HepG2 (cell line): ENCODE measurements around the gene GLRB. TPM values are rescaled to one million over a fixed set of nuclear protein-coding genes. Genes with fewer than 3 reads are reported as not detected.
A peak's percentile ranks its signal among the peaks of the same experiment; 100 is the strongest.

Source experiments
- ARID2 ChIP-seq: sonication (generic); formaldehyde crosslinking; IDR thresholded peaks from 2 replicates; pipeline ENCODE4 v1.8.1; 2022; ENCODE audit warnings: mild to moderate bottlenecking, missing genetic modification reagents, borderline replicate concordance
- EHMT2 ChIP-seq: fragments of 200-600 bp; sonication (generic); IDR thresholded peaks from 2 replicates; pipeline ENCODE4 v1.7.0; 2017; ENCODE audit warnings: antibody characterized with exemption, low read depth, low read length, borderline replicate concordance
- FLYWCH1 ChIP-seq: sonication (generic); formaldehyde crosslinking; IDR thresholded peaks from 2 replicates; pipeline ENCODE4 v1.8.1; 2023; ENCODE audit warnings: mild to moderate bottlenecking, missing genetic modification reagents
- KDM4B ChIP-seq: sonication (generic); formaldehyde crosslinking; IDR thresholded peaks from 2 replicates; pipeline ENCODE4 v1.4.0; 2020; ENCODE audit warnings: missing genetic modification reagents
- MLXIP ChIP-seq: sonication (generic); formaldehyde crosslinking; IDR thresholded peaks from 2 replicates; pipeline ENCODE4 v1.9.0; 2021; ENCODE audit warnings: missing genetic modification reagents, borderline replicate concordance
- MTA1 ChIP-seq: sonication (generic); formaldehyde crosslinking; IDR thresholded peaks from 2 replicates; pipeline ENCODE4 v1.4.0; 2020; ENCODE audit warnings: missing genetic modification reagents, mild to moderate bottlenecking, borderline replicate concordance
- RARG ChIP-seq: sonication (generic); formaldehyde crosslinking; IDR thresholded peaks from 2 replicates; pipeline ENCODE4 v1.4.0; 2020; ENCODE audit warnings: low read depth, mild to moderate bottlenecking, missing genetic modification reagents
- RBFOX2 ChIP-seq: fragments of 200-400 bp; formaldehyde crosslinking; IDR thresholded peaks from 2 replicates; pipeline ENCODE4 v1.6.1; 2017; ENCODE audit warnings: low read depth, mild to moderate bottlenecking, low read length
- YEATS2 ChIP-seq: sonication (generic); formaldehyde crosslinking; IDR thresholded peaks from 2 replicates; pipeline ENCODE4 v1.4.0; 2020; ENCODE audit warnings: missing genetic modification reagents, borderline replicate concordance
- ZBTB46 ChIP-seq: sonication (generic); formaldehyde crosslinking; IDR thresholded peaks from 2 replicates; pipeline ENCODE4 v1.4.0; 2020; ENCODE audit warnings: mild to moderate bottlenecking, missing genetic modification reagents, borderline replicate concordance
- ZBTB7B ChIP-seq: sonication (generic); formaldehyde crosslinking; IDR thresholded peaks from 2 replicates; pipeline ENCODE4 v1.4.0; 2020; ENCODE audit warnings: missing genetic modification reagents
- ZNF263 ChIP-seq: sonication (generic); formaldehyde crosslinking; IDR thresholded peaks from 2 replicates; pipeline ENCODE4 v1.4.0; 2020; ENCODE audit warnings: missing genetic modification reagents
- ZNF550 ChIP-seq: sonication (generic); formaldehyde crosslinking; IDR thresholded peaks from 2 replicates; pipeline ENCODE4 v1.4.0; 2020; ENCODE audit warnings: mild to moderate bottlenecking, missing genetic modification reagents, borderline replicate concordance
- ZNF597 ChIP-seq: sonication (generic); formaldehyde crosslinking; IDR thresholded peaks from 2 replicates; pipeline ENCODE4 v1.5.0; 2020; ENCODE audit warnings: missing genetic modification reagents
- ZNF644 ChIP-seq: IDR thresholded peaks from 2 replicates; pipeline ENCODE4 v1.6.1; 2016; ENCODE audit warnings: low read depth
- ZNF652 ChIP-seq: IDR thresholded peaks from 2 replicates; pipeline ENCODE4 v1.6.1; 2016; ENCODE audit warnings: low read depth, borderline replicate concordance
- polyA plus RNA-seq, 8 experiments: library from polyadenylated mRNA; depleted of rRNA in 3 of 8; stranded (reverse) in 7 of 8; unstranded in 1 of 8; fragments of >200 nt; fragmentation: Illumina TruSeq in 4 of 8; extraction: Trizol in 4 of 8; gene quantifications; 2 replicates each; pipeline versions ENCODE4 v1.2.1 to v1.2.3, GENCODE V29; 2011 to 2016; ENCODE audit warnings: low read depth in 4 of 8, missing spikeins in 1 of 8, mixed read lengths in 1 of 8; ENCODE audit not compliant: insufficient read depth in 1 of 8
- total RNA-seq, 5 experiments: library from RNA; depleted of rRNA; stranded (reverse); fragments of >200 nt; fragmentation: Illumina TruSeq; extraction: Trizol; gene quantifications; 2 replicates each; pipeline ENCODE4 v1.2.3, GENCODE V29; 2016; ENCODE audit warnings: low read depth in 1 of 5
- TF ChIP-seq, protein P1 (sequence below): sonication (generic); formaldehyde crosslinking; IDR thresholded peaks from 2 replicates; pipeline ENCODE4 v1.8.0; 2022; ENCODE audit warnings: missing genetic modification reagents, mild to moderate bottlenecking, inconsistent platforms, borderline replicate concordance
- TF ChIP-seq, protein P2 (sequence below): sonication (generic); formaldehyde crosslinking; IDR thresholded peaks from 2 replicates; pipeline ENCODE4 v1.5.0; 2020; ENCODE audit warnings: mild to moderate bottlenecking, missing genetic modification reagents
- TF ChIP-seq, protein P3 (sequence below): sonication (generic); formaldehyde crosslinking; IDR thresholded peaks from 2 replicates; pipeline ENCODE4 v1.4.0; 2020; ENCODE audit warnings: missing genetic modification reagents

Gene GLRB
- total and polyA plus RNA-seq, 2 of the 13 experiments (the other 11 are each of a cell fraction or from before 2014, with no cell fraction given) = 0.17 to 0.24 TPM

GRCh38 chr4:157220371-157220881 is 144.5 kb downstream of the GLRB start, which contains the start of gene GRIA2 (continued):
- TF ChIP-seq, protein P1, sequence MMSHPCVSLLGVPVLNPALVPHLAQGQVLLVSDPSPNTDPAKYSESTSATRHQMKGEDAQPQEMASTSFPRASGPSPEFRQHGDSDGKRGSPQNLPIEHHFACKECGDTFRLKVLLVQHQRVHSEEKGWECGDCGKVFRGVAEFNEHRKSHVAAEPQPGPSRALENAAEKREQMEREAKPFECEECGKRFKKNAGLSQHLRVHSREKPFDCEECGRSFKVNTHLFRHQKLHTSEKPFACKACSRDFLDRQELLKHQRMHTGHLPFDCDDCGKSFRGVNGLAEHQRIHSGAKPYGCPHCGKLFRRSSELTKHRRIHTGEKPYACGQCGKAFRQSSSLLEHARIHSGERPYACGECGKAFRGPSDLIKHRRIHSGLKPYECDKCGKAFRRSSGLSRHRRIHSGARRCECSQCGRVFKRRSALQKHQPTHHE (CRISPR knock-in tag) = no peak
- TF ChIP-seq MLXIP = no peak
- TF ChIP-seq MTA1 = no peak
- 0 out of 2 replicates have a peak, but pooled peaks have one; percentile 35 for TF ChIP-seq ZNF263
- no peak for TF ChIP-seq YEATS2 (CRISPR knock-in tag)
- TF ChIP-seq, protein P2, sequence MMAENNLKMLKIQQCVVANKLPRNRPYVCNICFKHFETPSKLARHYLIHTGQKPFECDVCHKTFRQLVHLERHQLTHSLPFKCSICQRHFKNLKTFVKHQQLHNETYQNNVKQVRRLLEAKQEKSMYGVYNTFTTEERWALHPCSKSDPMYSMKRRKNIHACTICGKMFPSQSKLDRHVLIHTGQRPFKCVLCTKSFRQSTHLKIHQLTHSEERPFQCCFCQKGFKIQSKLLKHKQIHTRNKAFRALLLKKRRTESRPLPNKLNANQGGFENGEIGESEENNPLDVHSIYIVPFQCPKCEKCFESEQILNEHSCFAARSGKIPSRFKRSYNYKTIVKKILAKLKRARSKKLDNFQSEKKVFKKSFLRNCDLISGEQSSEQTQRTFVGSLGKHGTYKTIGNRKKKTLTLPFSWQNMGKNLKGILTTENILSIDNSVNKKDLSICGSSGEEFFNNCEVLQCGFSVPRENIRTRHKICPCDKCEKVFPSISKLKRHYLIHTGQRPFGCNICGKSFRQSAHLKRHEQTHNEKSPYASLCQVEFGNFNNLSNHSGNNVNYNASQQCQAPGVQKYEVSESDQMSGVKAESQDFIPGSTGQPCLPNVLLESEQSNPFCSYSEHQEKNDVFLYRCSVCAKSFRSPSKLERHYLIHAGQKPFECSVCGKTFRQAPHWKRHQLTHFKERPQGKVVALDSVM (CRISPR knock-in tag) = no peak
- TF ChIP-seq ZBTB7B (CRISPR knock-in tag) = 0 out of 2 replicates have a peak, but pooled peaks have one; percentile 47
- peak; percentile 87; the same call in 1 of the 2 replicates for TF ChIP-seq EHMT2
- no peak for TF ChIP-seq RBFOX2
- no peak for TF ChIP-seq RARG
- TF ChIP-seq ZNF644 (CRISPR knock-in tag) = no peak
- TF ChIP-seq FLYWCH1 (CRISPR knock-in tag) = no peak
- TF ChIP-seq ZBTB46 (CRISPR knock-in tag) = no peak
- no peak for TF ChIP-seq ARID2 (CRISPR knock-in tag)
- TF ChIP-seq, protein P3, sequence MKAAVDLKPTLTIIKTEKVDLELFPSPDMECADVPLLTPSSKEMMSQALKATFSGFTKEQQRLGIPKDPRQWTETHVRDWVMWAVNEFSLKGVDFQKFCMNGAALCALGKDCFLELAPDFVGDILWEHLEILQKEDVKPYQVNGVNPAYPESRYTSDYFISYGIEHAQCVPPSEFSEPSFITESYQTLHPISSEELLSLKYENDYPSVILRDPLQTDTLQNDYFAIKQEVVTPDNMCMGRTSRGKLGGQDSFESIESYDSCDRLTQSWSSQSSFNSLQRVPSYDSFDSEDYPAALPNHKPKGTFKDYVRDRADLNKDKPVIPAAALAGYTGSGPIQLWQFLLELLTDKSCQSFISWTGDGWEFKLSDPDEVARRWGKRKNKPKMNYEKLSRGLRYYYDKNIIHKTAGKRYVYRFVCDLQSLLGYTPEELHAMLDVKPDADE (CRISPR knock-in tag) = no peak
- no peak for TF ChIP-seq ZNF597
- no peak for TF ChIP-seq ZNF550 (CRISPR knock-in tag)
- peak; percentile 68; the same call in 1 of the 2 replicates for TF ChIP-seq KDM4B (CRISPR knock-in tag)
- TF ChIP-seq ZNF652 = no peak
